GM19328 (cell line): Measurements from ENCODE around the gene LILRA6.
"Not testable (repeated sequence)": the region's sequence is repeated elsewhere in the genome, so short reads cannot be mapped to it uniquely, and the experiment has no call there.

ENCODE experiments used
- ATAC-seq: cut with Tn5 transposase; IDR thresholded peaks from one replicate; pipeline ENCODE4 v1.9.1; 2021; ENCODE audit warnings: mild to moderate bottlenecking, moderate library complexity; ENCODE audit not compliant: unreplicated experiment

LILRA6 gene

DNA sequence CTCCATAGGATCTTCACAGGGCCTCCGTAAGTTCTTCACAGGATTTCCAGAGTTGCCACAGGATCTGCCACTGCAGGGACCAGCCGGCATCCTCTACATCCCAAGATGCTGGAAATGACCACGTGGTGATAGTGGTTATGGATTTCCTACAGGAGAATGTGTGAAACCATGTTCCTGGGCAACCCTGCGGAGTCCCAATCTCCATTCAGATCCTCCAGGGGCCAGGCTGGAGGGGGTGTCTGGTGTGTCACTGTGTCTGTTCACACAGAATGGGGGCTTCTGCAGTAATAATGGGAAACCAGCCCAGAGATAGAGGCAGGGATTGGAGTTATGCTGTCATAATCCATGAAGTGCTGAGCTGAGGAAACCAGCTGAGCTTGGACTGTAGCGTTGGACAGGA lies 8.6 kb downstream of the LILRA6 start:
- ATAC-seq = no peak

- ATAC-seq = no peak
Measured at GRCh38 chr19:54231077-54231931, 11.3 kb downstream of the LILRA6 start.

GRCh38 chr19:54230031-54230430 lies 12.6 kb downstream of the LILRA6 start:
- no peak for ATAC-seq

DNA sequence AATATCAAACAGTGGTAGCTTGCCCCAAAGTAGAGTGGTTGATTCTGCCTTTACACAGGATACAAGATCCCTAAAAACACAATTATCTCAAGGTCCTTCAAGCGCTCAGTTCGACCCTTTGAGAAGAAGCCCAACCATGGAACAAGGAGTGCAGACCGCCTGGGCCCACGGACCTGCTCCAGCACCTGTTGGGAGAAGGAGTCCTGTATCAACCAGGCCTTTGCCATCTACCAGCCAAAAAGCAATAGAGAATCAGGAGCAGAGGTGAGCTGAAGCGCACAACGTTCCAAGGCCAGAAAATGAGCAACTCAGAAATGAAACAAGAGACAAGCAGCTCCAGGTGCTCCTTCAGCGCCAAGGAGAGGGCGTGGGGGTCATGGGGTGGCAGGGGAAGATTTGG lies 13.4 kb downstream of the LILRA6 start:
- no peak for ATAC-seq

- not testable (repeated sequence) for ATAC-seq
Measured at GRCh38 chr19:54224619-54225018, 18.0 kb downstream of the LILRA6 start.

- not testable (repeated sequence) for ATAC-seq
Measured at GRCh38 chr19:54223937-54224281, 18.7 kb downstream of the LILRA6 start.

GRCh38 chr19:54223277-54223936 lies 19.2 kb downstream of the LILRA6 start:
- ATAC-seq = not testable (repeated sequence)

- not testable (repeated sequence) for ATAC-seq
Measured at GRCh38 chr19:54222474-54223276, 19.9 kb downstream of the LILRA6 start, which contains the start of gene LILRB3. TSS of gene LILRB3 (minus strand) at chr19:54223007. CDS start at chr19:54222976, 31 bp downstream.

DNA sequence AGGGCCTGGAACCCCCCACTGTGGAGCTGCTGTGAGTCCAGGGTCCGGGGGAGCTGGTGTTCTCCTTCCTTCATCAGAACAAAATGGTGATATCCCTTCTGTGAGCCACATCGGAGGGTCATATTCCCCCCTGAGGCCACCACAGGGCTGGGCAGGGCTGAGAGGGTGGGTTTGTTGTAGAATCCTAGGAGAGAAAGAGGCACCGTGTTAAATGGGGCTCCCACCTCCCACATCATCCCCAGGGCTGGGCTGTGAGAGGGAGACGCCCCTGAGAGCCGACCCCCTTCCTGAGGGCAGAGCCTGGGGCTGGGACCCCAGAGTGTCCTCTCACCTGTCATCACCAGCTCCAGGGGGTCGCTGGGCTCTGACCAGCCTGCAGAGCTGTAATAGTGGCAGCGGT lies 20.6 kb downstream of the LILRA6 start:
- not testable (repeated sequence) for ATAC-seq

- not testable (repeated sequence) for ATAC-seq
Measured at GRCh38 chr19:54219702-54220101, 22.9 kb downstream of the LILRA6 start.

DNA sequence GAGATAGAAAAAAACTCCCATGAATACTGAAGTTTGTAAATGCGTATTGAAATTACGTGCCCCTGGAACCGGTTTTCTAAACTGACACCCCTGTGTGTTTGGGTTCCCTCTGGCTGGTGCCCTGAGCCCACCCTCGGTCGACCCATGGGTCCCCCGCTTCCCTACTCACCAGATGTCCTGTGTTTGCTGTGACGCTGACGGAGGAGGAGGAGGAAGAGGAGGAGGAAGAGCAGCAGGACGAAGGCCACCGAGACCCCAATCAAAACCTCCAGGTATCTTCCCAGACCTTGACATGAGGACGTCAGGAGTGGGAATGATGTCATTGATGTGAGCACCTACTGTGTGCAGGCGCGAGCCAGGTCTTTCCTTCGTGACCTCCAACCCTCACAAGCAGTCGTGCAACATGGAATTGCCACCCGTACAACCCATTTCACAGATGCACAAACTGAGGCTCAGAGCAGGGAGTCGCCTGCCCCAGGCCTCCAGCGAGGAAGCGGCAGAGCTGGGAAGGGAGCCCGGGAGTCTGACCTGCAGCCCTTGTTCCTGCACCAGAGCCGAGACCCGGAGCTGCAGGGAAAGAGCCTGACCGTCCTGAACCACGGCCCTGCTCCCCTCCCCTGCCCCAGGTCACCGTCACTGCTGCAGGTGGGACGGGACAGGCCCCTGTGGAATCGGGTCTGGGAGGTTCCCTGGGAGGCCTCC lies 23.5 kb downstream of the LILRA6 start:
- no peak for ATAC-seq

- ATAC-seq = no peak
Measured at GRCh38 chr19:54218259-54218658, 24.3 kb downstream of the LILRA6 start.

DNA sequence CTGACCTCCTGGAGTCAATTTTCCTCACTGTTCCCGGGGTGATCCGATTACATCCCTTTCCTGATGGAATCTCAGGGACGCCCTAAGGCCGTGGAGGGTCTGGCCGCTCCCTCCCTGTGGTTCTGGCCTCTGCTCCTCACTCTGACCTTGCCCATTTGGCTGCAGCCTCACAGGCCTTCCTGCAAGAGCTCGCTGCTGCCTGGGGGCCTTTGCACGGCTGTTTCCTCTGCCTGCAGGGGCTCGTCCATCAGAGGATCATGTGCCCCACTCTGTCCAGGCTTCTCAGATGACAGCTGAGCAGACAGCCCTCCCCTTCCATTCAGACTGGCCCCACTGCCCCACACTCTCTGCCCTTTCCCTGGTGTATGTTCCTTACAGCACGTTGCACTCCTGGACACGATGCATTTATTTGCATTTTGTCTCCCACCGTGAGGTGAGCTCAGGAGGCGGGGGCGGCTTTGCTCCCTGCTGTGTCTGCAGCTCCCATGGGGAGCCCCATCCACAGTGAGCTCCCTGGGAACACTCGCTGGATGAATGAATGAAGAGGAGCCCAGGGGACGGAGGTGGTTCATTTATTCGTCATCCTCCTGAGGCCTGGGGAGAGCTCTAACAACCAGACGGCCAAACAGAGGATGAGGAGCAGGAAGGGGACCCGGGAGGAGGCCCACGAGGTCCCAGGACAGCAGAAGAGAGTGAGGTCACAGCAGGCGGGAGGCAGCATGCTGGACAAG lies 24.9 kb downstream of the LILRA6 start:
- ATAC-seq = not testable (repeated sequence)

- ATAC-seq = no peak
Measured at GRCh38 chr19:54216869-54217268, 25.7 kb downstream of the LILRA6 start.

DNA sequence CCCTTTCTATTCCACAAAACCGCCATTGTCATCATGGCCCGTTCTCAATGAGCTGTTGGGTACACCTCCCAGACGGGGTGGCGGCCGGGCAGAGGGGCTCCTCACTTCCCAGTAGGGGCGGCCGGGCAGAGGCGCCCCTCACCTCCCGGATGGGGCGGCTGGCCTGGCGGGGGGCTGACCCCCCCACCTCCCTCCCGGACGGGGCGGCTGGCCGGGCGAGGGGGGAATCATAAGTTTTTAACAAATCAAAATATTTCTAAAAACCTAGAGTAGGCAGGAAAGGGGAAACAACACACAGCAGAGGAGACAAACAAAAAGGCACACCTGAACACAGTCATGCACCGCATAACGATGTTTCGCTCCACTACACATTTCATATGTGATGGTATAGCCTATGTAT lies 27.9 kb downstream of the LILRA6 start:
- ATAC-seq = not testable (repeated sequence)

GRCh38 chr19:54214217-54214616 lies 28.4 kb downstream of the LILRA6 start:
- ATAC-seq = not testable (repeated sequence)

GRCh38 chr19:54211235-54211634 lies 31.4 kb downstream of the LILRA6 start:
- ATAC-seq = no peak

GRCh38 chr19:54209811-54210494 lies 32.6 kb downstream of the LILRA6 start:
- ATAC-seq = no peak

- ATAC-seq = no peak
Measured at GRCh38 chr19:54209058-54209810, 33.4 kb downstream of the LILRA6 start.
